Progenitor cell of endocrine pancreas (in vitro differentiated cells): Measurements from ENCODE around the gene PPP1R37. TPM values are rescaled to one million over a fixed set of nuclear protein-coding genes. Genes with fewer than 3 reads are reported as not detected.

Experiments
- DNase-seq: peaks from one replicate; pipeline ENCODE4 v3.0.0; 2021; ENCODE audit warnings: low spot score; ENCODE audit not compliant: unreplicated experiment
- H3K27ac Mint-ChIP-seq: 2 replicates; pipeline ENCODE4 v1.8.0; 2021; ENCODE audit warnings: mild to moderate bottlenecking, moderate library complexity, mixed read lengths
- H3K27me3 Mint-ChIP-seq: 2 replicates; pipeline ENCODE4 v1.8.0; 2021; ENCODE audit warnings: mixed read lengths
- H3K36me3 Mint-ChIP-seq: 2 replicates; pipeline ENCODE4 v1.8.0; 2022; ENCODE audit warnings: mixed read lengths; ENCODE audit not compliant: insufficient read depth
- H3K4me1 Mint-ChIP-seq: 2 replicates; pipeline ENCODE4 v1.8.0; 2021; ENCODE audit warnings: low read depth, mixed read lengths
- H3K4me3 Mint-ChIP-seq: 2 replicates; pipeline ENCODE4 v1.8.0; 2021; ENCODE audit warnings: low read depth, mild to moderate bottlenecking, moderate library complexity, mixed read lengths
- H3K9me3 Mint-ChIP-seq: 2 replicates; pipeline ENCODE4 v1.8.0; 2021; ENCODE audit warnings: low read depth, mixed read lengths
- CTCF ChIP-seq: fragments of 200-600 bp; sonication (generic); IDR thresholded peaks from one replicate; pipeline ENCODE4 v1.5.0; 2021; ENCODE audit warnings: antibody characterized with exemption, mild to moderate bottlenecking; ENCODE audit not compliant: unreplicated experiment
- total RNA-seq: library from RNA; stranded (reverse); gene quantifications from 2 replicates; pipeline ENCODE4 v1.2.1, GENCODE V29; 2021

PPP1R37 gene
- total RNA-seq, 1 donor from 2014 or later: 45.8 TPM

GRCh38 chr19:45049073-45049736 is 43.8 kb upstream of the PPP1R37 start:
- H3K4me3 Mint-ChIP-seq: no peak overlapping the region
- H3K27me3 Mint-ChIP-seq: no peaks in the 10 kb centered on the region
- TF ChIP-seq CTCF: no peak
- H3K9me3 Mint-ChIP-seq: no peaks in the 10 kb centered on the region
- H3K36me3 Mint-ChIP-seq: peaks cover 19% of the 10 kb centered on the region
- no peak for DNase-seq
- H3K4me1 Mint-ChIP-seq: peaks cover 24% of the 10 kb centered on the region
- H3K27ac Mint-ChIP-seq: peak overlapping the region; percentile 41

GRCh38 chr19:45050036-45050435 is 42.9 kb upstream of the PPP1R37 start:
- no peak overlapping the region for H3K4me3 Mint-ChIP-seq

DNA sequence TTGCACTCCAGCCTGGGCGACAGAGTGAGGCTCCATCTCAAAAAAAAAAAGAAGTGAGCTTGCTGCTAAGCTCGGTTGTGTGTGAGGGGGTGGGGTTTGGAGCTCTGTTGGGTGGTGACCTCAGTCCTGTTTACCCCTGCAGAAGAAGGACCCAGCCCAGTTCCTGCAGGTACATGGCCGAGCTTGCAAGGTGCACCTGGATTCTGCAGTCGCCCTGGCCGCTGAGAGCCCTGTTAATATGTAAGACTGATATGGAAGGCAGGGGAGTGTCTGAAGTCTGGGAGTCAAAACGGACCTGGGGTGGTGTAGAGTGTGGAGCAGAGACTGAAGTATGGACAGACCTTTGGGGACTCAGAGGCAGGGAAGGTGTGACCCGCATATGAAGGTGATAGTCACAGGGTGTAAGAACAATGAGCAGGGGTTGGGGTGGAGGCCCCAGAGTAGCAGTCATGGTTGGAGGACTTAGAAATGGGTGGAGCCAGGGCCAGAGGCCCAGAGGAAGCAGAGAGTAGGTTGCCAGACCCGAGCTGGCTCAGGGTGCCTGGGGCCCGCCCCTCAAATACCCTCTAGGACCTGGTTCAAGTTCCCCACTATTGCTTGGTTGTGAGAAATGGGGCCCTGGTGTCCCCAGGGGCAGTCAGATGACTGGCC is 40.9 kb upstream of the PPP1R37 start:
- Mint-ChIP-seq H3K27me3 (no peaks in the 10 kb centered on the region), H3K4me1 (peaks cover 4% of the 10 kb centered on the region), H3K36me3 (peaks cover 15% of the 10 kb centered on the region), H3K9me3 (no peaks in the 10 kb centered on the region), H3K4me3 (no peak overlapping the region), H3K27ac (no peak overlapping the region)
- TF ChIP-seq CTCF: no peak
- no peak for DNase-seq

More at GRCh38 chr19:45050036-45050435, 42.9 kb upstream of the PPP1R37 start:
- Mint-ChIP-seq H3K36me3 (peaks cover 18% of the 10 kb centered on the region), H3K27me3 (no peaks in the 10 kb centered on the region), H3K9me3 (no peaks in the 10 kb centered on the region), H3K4me1 (peaks cover 21% of the 10 kb centered on the region), H3K27ac (peak overlapping the region; percentile 14)
- no peak for DNase-seq
- TF ChIP-seq CTCF: no peak

DNA sequence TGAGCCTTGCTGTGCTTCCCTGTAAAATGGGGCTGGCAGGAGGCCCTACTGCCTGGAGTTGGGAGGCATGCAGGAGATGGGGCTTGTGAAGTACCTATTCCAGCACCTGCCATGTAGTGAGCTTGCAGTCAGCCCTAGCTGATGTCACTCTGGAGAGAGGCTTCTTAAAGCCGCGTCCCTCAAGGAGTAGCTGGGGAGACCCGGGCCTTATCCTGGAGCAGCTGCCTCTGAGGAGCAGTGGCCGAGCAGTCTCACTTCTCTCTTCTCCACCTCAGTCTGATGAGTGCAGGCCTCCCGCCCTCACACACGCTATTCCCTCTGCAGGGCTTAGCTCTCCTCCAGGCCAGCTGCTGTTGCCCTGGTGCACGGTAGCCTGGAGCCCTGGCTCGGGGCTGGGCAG is 36.1 kb upstream of the PPP1R37 start:
- no peak for TF ChIP-seq CTCF
- peaks cover 30% of the 10 kb centered on the region for H3K36me3 Mint-ChIP-seq
- no peak overlapping the region for H3K4me3 Mint-ChIP-seq
- no peak overlapping the region for H3K27ac Mint-ChIP-seq
- H3K9me3 Mint-ChIP-seq: no peaks in the 10 kb centered on the region
- no peak for DNase-seq
- H3K4me1 Mint-ChIP-seq: no peaks in the 10 kb centered on the region
- H3K27me3 Mint-ChIP-seq: no peaks in the 10 kb centered on the region

- Mint-ChIP-seq H3K9me3 (no peaks in the 10 kb centered on the region), H3K4me1 (no peaks in the 10 kb centered on the region), H3K36me3 (peaks cover 27% of the 10 kb centered on the region), H3K4me3 (no peak overlapping the region), H3K27me3 (no peaks in the 10 kb centered on the region), H3K27ac (no peak overlapping the region)
- DNase-seq: no peak
- no peak for TF ChIP-seq CTCF
Observed at GRCh38 chr19:45057444-45057843, 35.5 kb upstream of the PPP1R37 start.
